ENCODE measurements around the gene LPP.

Gene LPP

GRCh38 chr3:188111002-188111584 is 42.9 kb upstream of the LPP start:
- H3K27me3 ChIP-seq = no peaks in the 10 kb centered on the region
- no peaks in the 10 kb centered on the region for H3K36me3 ChIP-seq
- H3K4me3 ChIP-seq (ENCODE audit: low read depth, low read length) = no peak overlapping the region
- TF ChIP-seq CTCF (IDR thresholded peaks at IDR 0.05; ENCODE audit: low read depth, low read length) = no peak
- no peaks in the 10 kb centered on the region for H3K4me1 ChIP-seq
- H3K9me3 ChIP-seq = no peaks in the 10 kb centered on the region
- DNase-seq = no peak

GRCh38 chr3:188113756-188114155 is 40.2 kb upstream of the LPP start:
- H3K9me3 ChIP-seq = no peaks in the 10 kb centered on the region
- TF ChIP-seq CTCF (IDR thresholded peaks at IDR 0.05; ENCODE audit: low read depth, low read length) = no peak
- no peak overlapping the region for H3K4me3 ChIP-seq (ENCODE audit: low read depth, low read length)
- no peak for DNase-seq
- H3K4me1 ChIP-seq = no peaks in the 10 kb centered on the region
- no peaks in the 10 kb centered on the region for H3K36me3 ChIP-seq
- no peaks in the 10 kb centered on the region for H3K27me3 ChIP-seq

- no peaks in the 10 kb centered on the region for H3K36me3 ChIP-seq
- no peaks in the 10 kb centered on the region for H3K4me1 ChIP-seq
- no peaks in the 10 kb centered on the region for H3K27me3 ChIP-seq
- no peak for DNase-seq
- no peak overlapping the region for H3K4me3 ChIP-seq (ENCODE audit: low read depth, low read length)
- no peaks in the 10 kb centered on the region for H3K9me3 ChIP-seq
- no peak for TF ChIP-seq CTCF (IDR thresholded peaks at IDR 0.05; ENCODE audit: low read depth, low read length)
Measured at GRCh38 chr3:188119846-188120245, 34.1 kb upstream of the LPP start.

- Histone ChIP-seq H3K4me3 (ENCODE audit: low read depth, low read length) (no peak overlapping the region), H3K4me1 (no peaks in the 10 kb centered on the region), H3K9me3 (no peaks in the 10 kb centered on the region), H3K27me3 (no peaks in the 10 kb centered on the region), H3K36me3 (no peaks in the 10 kb centered on the region)
- no peak for DNase-seq
- no peak for TF ChIP-seq CTCF (IDR thresholded peaks at IDR 0.05; ENCODE audit: low read depth, low read length)
Measured at GRCh38 chr3:188122571-188123169, 31.3 kb upstream of the LPP start.

GRCh38 chr3:188123170-188123905 is 30.6 kb upstream of the LPP start:
- DNase-seq = no peak
- no peaks in the 10 kb centered on the region for H3K4me1 ChIP-seq
- TF ChIP-seq CTCF (IDR thresholded peaks at IDR 0.05; ENCODE audit: low read depth, low read length) = no peak
- no peaks in the 10 kb centered on the region for H3K9me3 ChIP-seq
- no peaks in the 10 kb centered on the region for H3K36me3 ChIP-seq
- H3K27me3 ChIP-seq = no peaks in the 10 kb centered on the region
- H3K4me3 ChIP-seq (ENCODE audit: low read depth, low read length) = no peak overlapping the region

- Histone ChIP-seq H3K4me1 (no peaks in the 10 kb centered on the region), H3K27me3 (no peaks in the 10 kb centered on the region), H3K4me3 (ENCODE audit: low read depth, low read length) (no peak overlapping the region), H3K36me3 (no peaks in the 10 kb centered on the region), H3K9me3 (no peaks in the 10 kb centered on the region)
- no peak for TF ChIP-seq CTCF (IDR thresholded peaks at IDR 0.05; ENCODE audit: low read depth, low read length)
- no peak for DNase-seq
Measured at GRCh38 chr3:188124184-188124583, 29.8 kb upstream of the LPP start.

Measured in BE2C (cell line).